Muscle layer of colon (tissue), 2 donors: ENCODE data around the gene CRAMP1.

Experiments
- H3K27ac ChIP-seq: one replicate; pipeline ENCODE4 v1.7.0; 2013; ENCODE audit warnings: low read depth, mild to moderate bottlenecking, low read length, moderate library complexity
- H3K27me3 ChIP-seq, 2 donors: one replicate each; pipeline ENCODE4 v1.7.0; 2013; ENCODE audit warnings: low read length in 2 of 2, mild to moderate bottlenecking in 2 of 2; ENCODE audit not compliant: insufficient read depth in 2 of 2, control insufficient read depth in 1 of 2
- H3K36me3 ChIP-seq: one replicate; pipeline ENCODE4 v1.7.0; 2013; ENCODE audit warnings: mild to moderate bottlenecking, low read length; ENCODE audit not compliant: insufficient read depth
- H3K4me1 ChIP-seq: one replicate; pipeline ENCODE4 v1.7.0; 2013; ENCODE audit warnings: mild to moderate bottlenecking, low read length; ENCODE audit not compliant: insufficient read depth
- H3K4me3 ChIP-seq, 2 donors: one replicate each; pipeline ENCODE4 v1.7.0; 2013; ENCODE audit warnings: low read length in 2 of 2, low read depth in 1 of 2, mild to moderate bottlenecking in 1 of 2, moderate library complexity in 1 of 2
- H3K9ac ChIP-seq: one replicate; pipeline ENCODE4 v1.7.0; 2013; ENCODE audit warnings: low read length
- H3K9me3 ChIP-seq: one replicate; pipeline ENCODE4 v1.7.0; 2013; ENCODE audit warnings: mild to moderate bottlenecking, low read length
- donor health status: abdominal sarcoma.
- donor health status: Adenocarcinoma of cecum.

The CRAMP1 gene

GRCh38 chr16:1602285-1602684 lies 9.9 kb upstream of the CRAMP1 start:
- no peaks in the 10 kb centered on the region for H3K4me1 ChIP-seq
- no peaks in the 10 kb centered on the region for H3K27me3 ChIP-seq
- peaks cover 26% of the 10 kb centered on the region for H3K36me3 ChIP-seq
- no peaks in the 10 kb centered on the region for H3K9me3 ChIP-seq
- no peak overlapping the region for H3K4me3 ChIP-seq
- H3K27ac ChIP-seq = no peak overlapping the region
- no peak overlapping the region for H3K9ac ChIP-seq

- Histone ChIP-seq H3K36me3 (peaks cover 18% of the 10 kb centered on the region), H3K4me3 (no peak overlapping the region), H3K4me1 (peaks cover 20% of the 10 kb centered on the region), H3K9ac (no peak overlapping the region), H3K27ac (no peak overlapping the region), H3K9me3 (no peaks in the 10 kb centered on the region), H3K27me3 (no peaks in the 10 kb centered on the region)
Observed at GRCh38 chr16:1606774-1607173, 5.4 kb upstream of the CRAMP1 start.

- Histone ChIP-seq H3K9ac (no peak overlapping the region), H3K27me3 (no peaks in the 10 kb centered on the region), H3K36me3 (peaks cover 13% of the 10 kb centered on the region), H3K4me3 (no peak overlapping the region), H3K4me1 (peaks cover 23% of the 10 kb centered on the region), H3K9me3 (no peaks in the 10 kb centered on the region), H3K27ac (no peak overlapping the region)
Observed at GRCh38 chr16:1607971-1608370, 4.2 kb upstream of the CRAMP1 start.

- peaks cover 13% of the 10 kb centered on the region for H3K36me3 ChIP-seq
- H3K9ac ChIP-seq = peak overlapping the region; percentile 28
- H3K9me3 ChIP-seq = no peaks in the 10 kb centered on the region
- H3K4me1 ChIP-seq = peaks cover 34% of the 10 kb centered on the region
- peak overlapping the region; percentile 88 for H3K27ac ChIP-seq
- peak overlapping the region; percentile 64 to 81 for H3K4me3 ChIP-seq
- H3K27me3 ChIP-seq = no peaks in the 10 kb centered on the region
Observed at GRCh38 chr16:1610071-1610898, 1.9 kb upstream of the CRAMP1 start.

GRCh38 chr16:1610899-1611632 lies 1.1 kb upstream of the CRAMP1 start:
- peaks cover 41% of the 10 kb centered on the region for H3K4me1 ChIP-seq
- H3K27ac ChIP-seq = peak overlapping the region; percentile 88
- no peak overlapping the region for H3K9ac ChIP-seq

GRCh38 chr16:1613211-1613622 lies 1.1 kb downstream of the CRAMP1 start:
- Histone ChIP-seq H3K9ac (peak overlapping the region; percentile 27), H3K4me1 (peaks cover 45% of the 10 kb centered on the region), H3K27me3 (no peaks in the 10 kb centered on the region), H3K36me3 (peaks cover 14% of the 10 kb centered on the region), H3K27ac (no peak overlapping the region), H3K9me3 (no peaks in the 10 kb centered on the region), H3K4me3 (peak overlapping the region; percentile 60 to 72)

More at GRCh38 chr16:1610899-1611632, 1.1 kb upstream of the CRAMP1 start:
- Histone ChIP-seq H3K9me3 (no peaks in the 10 kb centered on the region), H3K4me3 (peak overlapping the region; percentile 64 to 81), H3K27me3 (no peaks in the 10 kb centered on the region), H3K36me3 (peaks cover 11% of the 10 kb centered on the region)

GRCh38 chr16:1613728-1614455 lies 1.7 kb downstream of the CRAMP1 start:
- H3K4me1 ChIP-seq = peaks cover 45% of the 10 kb centered on the region
- H3K9ac ChIP-seq = no peak overlapping the region
- no peaks in the 10 kb centered on the region for H3K27me3 ChIP-seq
- H3K36me3 ChIP-seq = peaks cover 14% of the 10 kb centered on the region
- peak overlapping the region; percentile 70 for H3K27ac ChIP-seq
- no peaks in the 10 kb centered on the region for H3K9me3 ChIP-seq
- H3K4me3 ChIP-seq = peak overlapping the region in 1 of 2 donors; percentile 60

GRCh38 chr16:1614456-1615102 lies 2.4 kb downstream of the CRAMP1 start:
- peak overlapping the region; percentile 56 for H3K27ac ChIP-seq
- peak overlapping the region; percentile 45 to 56 for H3K4me3 ChIP-seq
- peak overlapping the region; percentile 1 for H3K9ac ChIP-seq
- H3K9me3 ChIP-seq = no peaks in the 10 kb centered on the region
- H3K27me3 ChIP-seq = no peaks in the 10 kb centered on the region
- peaks cover 40% of the 10 kb centered on the region for H3K4me1 ChIP-seq
- H3K36me3 ChIP-seq = peaks cover 14% of the 10 kb centered on the region

GRCh38 chr16:1615761-1616160 lies 3.6 kb downstream of the CRAMP1 start:
- Histone ChIP-seq H3K9ac (no peak overlapping the region), H3K36me3 (peaks cover 23% of the 10 kb centered on the region), H3K27me3 (no peaks in the 10 kb centered on the region), H3K4me1 (peaks cover 35% of the 10 kb centered on the region), H3K9me3 (no peaks in the 10 kb centered on the region), H3K27ac (no peak overlapping the region), H3K4me3 (no peak overlapping the region)

GRCh38 chr16:1619976-1620375 lies 7.8 kb downstream of the CRAMP1 start:
- H3K27me3 ChIP-seq = no peaks in the 10 kb centered on the region
- no peak overlapping the region for H3K4me3 ChIP-seq
- H3K27ac ChIP-seq = no peak overlapping the region
- no peak overlapping the region for H3K9ac ChIP-seq
- no peaks in the 10 kb centered on the region for H3K9me3 ChIP-seq
- peaks cover 14% of the 10 kb centered on the region for H3K4me1 ChIP-seq
- H3K36me3 ChIP-seq = peaks cover 28% of the 10 kb centered on the region

GRCh38 chr16:1620391-1620790 lies 8.2 kb downstream of the CRAMP1 start:
- H3K4me1 ChIP-seq = peaks cover 10% of the 10 kb centered on the region
- no peaks in the 10 kb centered on the region for H3K27me3 ChIP-seq
- H3K9me3 ChIP-seq = no peaks in the 10 kb centered on the region
- no peak overlapping the region for H3K4me3 ChIP-seq
- H3K36me3 ChIP-seq = peaks cover 28% of the 10 kb centered on the region
- no peak overlapping the region for H3K27ac ChIP-seq
- H3K9ac ChIP-seq = no peak overlapping the region
